GM10266 (cell line): ENCODE measurements around the gene SECISBP2L.
"Not testable (repeated sequence)": the region's sequence is repeated elsewhere in the genome, so short reads cannot be mapped to it uniquely, and the experiment has no call there.

ENCODE experiments used
- DNase-seq: peaks from one replicate; pipeline ENCODE4 v3.0.0; 2012; ENCODE audit errors: extremely low spot score
- CTCF ChIP-seq: IDR thresholded peaks from 2 replicates; pipeline ENCODE4 v1.5.1; 2012; ENCODE audit warnings: mild to moderate bottlenecking, low read depth; ENCODE audit not compliant: control insufficient read depth, insufficient read depth; ENCODE audit errors: missing control alignments

The SECISBP2L gene

GRCh38 chr15:48975472-48976419 lies 70.5 kb downstream of the SECISBP2L start:
- DNase-seq, result peak; percentile 83
- TF ChIP-seq CTCF, result peak; percentile 96

GRCh38 chr15:48974882-48975281 lies 71.4 kb downstream of the SECISBP2L start:
- no peak for DNase-seq
- TF ChIP-seq CTCF, result no peak

- no peak for TF ChIP-seq CTCF
- DNase-seq, result no peak
Observed at GRCh38 chr15:48972750-48973503, 73.3 kb downstream of the SECISBP2L start.

- DNase-seq, result not testable (repeated sequence)
Observed at GRCh38 chr15:48970926-48971325, 75.3 kb downstream of the SECISBP2L start.

- no peak for TF ChIP-seq CTCF
- DNase-seq, result no peak
Observed at GRCh38 chr15:48968066-48968465, 78.2 kb downstream of the SECISBP2L start.

GRCh38 chr15:48967336-48967735 lies 78.9 kb downstream of the SECISBP2L start:
- no peak for TF ChIP-seq CTCF
- no peak for DNase-seq

- DNase-seq, result peak; percentile 60
- no peak for TF ChIP-seq CTCF
Observed at GRCh38 chr15:48966595-48967301, 79.5 kb downstream of the SECISBP2L start.
